Measurements from ENCODE around the gene PRICKLE1.
A peak's percentile ranks its signal among the peaks of the same experiment; 100 is the strongest.

The PRICKLE1 gene

GRCh38 chr12:42589465-42590329, at the start of gene PRICKLE1:
Gene PRICKLE1, minus strand, starts transcription at chr12:42589746. Its CDS starts 117,230 bp downstream, at chr12:42472516.
- DNase-seq (ENCODE audit: low read depth in 2 of 3, low spot score in 2 of 3): peak in 2 of 3 experiments; percentile 2

DNA sequence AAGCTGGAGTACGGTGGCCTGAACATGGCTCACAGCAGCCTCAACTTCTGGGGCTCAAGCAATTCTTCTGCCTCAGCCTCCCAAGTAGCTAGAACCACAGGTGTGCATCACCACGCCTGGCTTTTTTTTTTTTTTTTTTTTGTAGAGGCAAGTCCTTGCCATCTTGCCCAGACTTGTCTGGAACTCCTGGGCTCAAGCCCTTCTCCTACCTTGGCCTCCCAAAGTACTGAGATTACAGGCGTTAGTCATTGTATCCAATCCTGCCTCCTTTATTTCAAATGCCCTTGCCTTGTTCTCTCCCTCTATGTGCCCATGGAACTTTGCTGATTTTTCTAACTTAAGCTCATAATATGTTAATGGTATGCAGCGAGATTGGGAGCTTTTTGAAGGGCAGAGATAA, 49.2 kb upstream of the PRICKLE1 start:
- no peak for DNase-seq (ENCODE audit: low read depth in 2 of 3, low spot score in 2 of 3)

- no peak for DNase-seq (ENCODE audit: low read depth in 2 of 3, low spot score in 2 of 3)
Measured at GRCh38 chr12:42638011-42638410, 48.5 kb upstream of the PRICKLE1 start.

DNA sequence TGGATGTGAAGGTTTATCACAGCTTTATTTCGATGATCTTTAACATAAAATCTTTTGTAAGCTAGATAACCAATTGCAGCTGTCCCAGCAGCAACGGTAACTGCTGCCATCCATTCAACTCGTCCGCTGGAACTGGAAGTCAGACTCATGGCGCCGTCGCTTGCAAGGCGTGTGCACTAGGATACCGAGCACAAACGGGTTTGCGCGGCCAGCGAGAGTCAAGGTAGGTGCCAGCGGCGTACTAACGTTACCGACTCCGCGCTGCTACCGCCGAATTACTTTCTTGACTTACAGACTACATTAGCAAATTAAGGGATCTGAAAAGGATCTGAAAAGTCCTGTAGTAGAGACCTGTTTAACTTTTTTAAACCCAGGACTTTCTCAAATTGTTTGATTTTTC, 47.4 kb upstream of the PRICKLE1 start:
- DNase-seq (ENCODE audit: low read depth in 2 of 3, low spot score in 2 of 3): no peak

DNA sequence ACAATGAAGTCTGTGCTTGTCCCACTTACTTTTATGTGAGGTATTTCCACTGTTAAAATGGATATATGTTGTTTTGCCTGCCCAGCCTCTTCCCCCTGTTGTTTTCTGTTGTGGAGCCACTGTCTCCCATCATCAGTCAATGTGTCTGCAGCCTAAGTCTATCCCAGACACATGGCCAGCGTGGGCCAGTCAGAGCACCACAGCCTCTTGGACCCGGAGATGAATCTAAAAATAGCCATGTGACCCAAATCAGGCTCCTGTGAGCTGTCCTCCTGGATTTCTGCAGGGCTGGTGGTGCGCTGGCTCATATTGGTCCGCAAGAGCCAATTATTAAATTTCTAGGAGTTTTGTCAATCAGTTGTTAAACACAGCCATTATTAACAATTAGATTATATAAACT, 44.0 kb upstream of the PRICKLE1 start:
- no peak for DNase-seq (ENCODE audit: low read depth in 2 of 3, low spot score in 2 of 3)

GRCh38 chr12:42631513-42631912, 42.0 kb upstream of the PRICKLE1 start:
- no peak for DNase-seq (ENCODE audit: low read depth in 2 of 3, low spot score in 2 of 3)

- DNase-seq (ENCODE audit: low read depth in 2 of 3, low spot score in 2 of 3): no peak
Measured at GRCh38 chr12:42630314-42630713, 40.8 kb upstream of the PRICKLE1 start.

DNA sequence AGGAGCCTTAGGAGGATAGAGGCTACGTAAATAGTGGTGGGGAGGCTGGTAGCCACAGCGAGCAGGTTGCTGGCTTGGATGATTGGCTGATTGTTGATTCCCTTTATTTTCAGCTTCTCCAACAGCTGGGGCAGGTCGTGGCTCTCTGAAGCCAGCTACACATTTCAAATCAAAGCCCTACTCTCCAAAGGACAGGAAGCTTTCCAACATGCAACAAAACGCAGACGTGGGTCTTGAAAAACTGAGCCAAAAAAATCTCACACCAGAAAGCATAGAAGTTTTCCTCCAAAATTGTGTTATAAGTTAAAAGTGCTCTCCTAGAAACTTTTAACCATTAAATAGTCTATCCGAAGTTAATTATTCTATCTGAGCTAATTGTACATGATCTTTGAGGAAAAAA, 37.6 kb upstream of the PRICKLE1 start:
- no peak for DNase-seq (ENCODE audit: low read depth in 2 of 3, low spot score in 2 of 3)

GRCh38 chr12:42625611-42626010, 36.1 kb upstream of the PRICKLE1 start:
- DNase-seq (ENCODE audit: low read depth in 2 of 3, low spot score in 2 of 3): no peak

- no peak for DNase-seq (ENCODE audit: low read depth in 2 of 3, low spot score in 2 of 3)
Measured at GRCh38 chr12:42617622-42618021, 28.1 kb upstream of the PRICKLE1 start.

- no peak for DNase-seq (ENCODE audit: low read depth in 2 of 3, low spot score in 2 of 3)
Measured at GRCh38 chr12:42615006-42615405, 25.5 kb upstream of the PRICKLE1 start.

GRCh38 chr12:42612231-42612613, 22.7 kb upstream of the PRICKLE1 start:
- no peak for DNase-seq (ENCODE audit: low read depth in 2 of 3, low spot score in 2 of 3)

DNA sequence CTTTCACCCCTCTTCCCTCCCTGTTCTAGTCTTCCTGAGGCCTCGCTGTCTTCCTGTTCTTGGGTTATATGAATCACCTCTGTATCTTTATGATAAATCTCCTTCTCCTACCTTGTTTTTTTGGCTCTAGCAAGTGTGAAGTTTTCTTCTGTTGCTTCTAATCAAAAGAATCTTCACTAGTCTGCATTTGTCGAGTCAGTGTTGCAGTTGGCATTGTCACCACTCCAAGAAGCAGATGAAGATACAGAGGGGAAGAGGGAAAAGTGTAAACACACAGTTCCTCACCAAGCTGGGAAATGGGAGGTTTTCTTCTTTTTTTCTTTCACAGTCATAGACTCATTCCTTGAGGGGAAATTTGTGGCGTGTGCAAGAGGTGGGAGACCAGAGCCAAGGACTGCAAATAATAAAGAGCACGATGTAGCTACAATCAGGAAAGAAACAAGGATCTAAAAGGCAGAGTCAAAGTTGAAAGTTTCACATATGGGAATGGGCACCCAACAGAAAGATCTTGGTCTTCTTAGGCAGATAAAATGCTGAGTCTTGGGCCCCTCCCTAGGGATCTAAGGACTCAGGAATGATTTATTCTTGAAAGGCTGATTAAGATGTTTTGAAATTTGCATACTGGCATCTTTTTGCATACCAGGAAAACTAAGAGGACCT, 22.2 kb upstream of the PRICKLE1 start:
- no peak for DNase-seq (ENCODE audit: low read depth in 2 of 3, low spot score in 2 of 3)

GRCh38 chr12:42609605-42610004, 20.1 kb upstream of the PRICKLE1 start:
- no peak for DNase-seq (ENCODE audit: low read depth in 2 of 3, low spot score in 2 of 3)

GRCh38 chr12:42608196-42608825, 18.8 kb upstream of the PRICKLE1 start:
- DNase-seq (ENCODE audit: low read depth in 2 of 3, low spot score in 2 of 3): no peak

- no peak for DNase-seq (ENCODE audit: low read depth in 2 of 3, low spot score in 2 of 3)
Measured at GRCh38 chr12:42607584-42608058, 18.1 kb upstream of the PRICKLE1 start.

- no peak for DNase-seq (ENCODE audit: low read depth in 2 of 3, low spot score in 2 of 3)
Measured at GRCh38 chr12:42606471-42606870, 16.9 kb upstream of the PRICKLE1 start.

DNA sequence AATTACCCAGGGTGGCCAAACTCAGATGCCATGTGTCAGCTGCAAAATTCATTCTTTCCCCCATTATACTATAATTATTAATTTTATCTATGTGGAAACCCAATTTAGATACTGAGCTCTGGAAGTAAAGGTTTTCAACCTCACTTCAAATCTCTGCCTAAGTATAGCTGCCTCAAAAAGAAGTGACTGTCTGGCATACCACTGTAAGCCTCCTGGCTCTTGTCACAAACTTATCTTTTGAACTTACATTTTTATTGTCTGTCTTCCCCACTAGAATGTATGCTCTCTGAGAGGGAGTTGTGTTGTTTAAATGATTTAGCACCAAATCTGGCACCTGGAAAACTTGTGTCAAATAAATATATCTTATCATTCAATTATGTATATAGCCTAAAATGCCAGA, 16.1 kb upstream of the PRICKLE1 start:
- DNase-seq (ENCODE audit: low read depth in 2 of 3, low spot score in 2 of 3): no peak

- no peak for DNase-seq (ENCODE audit: low read depth in 2 of 3, low spot score in 2 of 3)
Measured at GRCh38 chr12:42603246-42603990, 13.9 kb upstream of the PRICKLE1 start.

- no peak for DNase-seq (ENCODE audit: low read depth in 2 of 3, low spot score in 2 of 3)
Measured at GRCh38 chr12:42593874-42594273, 4.3 kb upstream of the PRICKLE1 start.

DNA sequence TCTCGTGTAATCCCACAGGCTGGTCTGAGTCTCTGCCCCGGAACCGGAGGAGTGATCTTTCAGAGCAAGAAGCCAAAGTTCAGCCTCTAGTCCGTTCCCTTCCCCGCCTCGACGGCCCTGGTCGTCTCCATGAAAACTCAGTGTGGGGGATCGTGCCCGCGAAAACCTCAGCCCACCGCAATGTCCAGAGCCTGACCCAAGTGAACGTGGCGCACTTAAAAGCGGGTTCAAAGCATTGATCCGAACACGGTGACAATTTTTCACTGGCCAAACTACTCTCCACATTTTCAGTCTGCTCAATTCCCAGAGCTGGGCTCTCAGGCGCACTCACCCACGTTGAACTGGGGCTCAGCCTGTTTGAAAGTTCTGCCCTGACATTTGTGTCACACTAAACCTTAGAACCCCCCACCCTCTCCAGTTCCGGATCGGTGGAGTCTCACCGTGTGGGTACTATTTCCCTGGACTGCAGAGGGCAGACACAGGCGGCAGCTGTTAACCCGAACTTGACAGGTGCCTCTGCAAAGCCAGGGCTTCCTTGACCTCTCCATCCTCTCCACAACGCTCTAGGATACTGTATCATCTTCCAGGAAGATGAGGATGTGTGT, 886 bp upstream of the PRICKLE1 start:
- DNase-seq (ENCODE audit: low read depth in 2 of 3, low spot score in 2 of 3): no peak

All from activated CD8-positive, alpha-beta memory T cell treated with anti-CD3 and anti-CD28 coated beads for 48 hours (primary cell).